NCI-H1105 (cell line): ENCODE data around the gene CRIM1.

ENCODE experiments used
- DNase-seq: peaks from one replicate; lab custom pipeline; 2025; lab: John Stamatoyannopoulos, UW

The CRIM1 gene

GRCh38 chr2:36397728-36398413, 42.3 kb downstream of the CRIM1 start:
- no peak for DNase-seq

- DNase-seq = no peak
Observed at GRCh38 chr2:36399050-36399449, 43.5 kb downstream of the CRIM1 start.

GRCh38 chr2:36403675-36404230, 48.2 kb downstream of the CRIM1 start:
- no peak for DNase-seq

- DNase-seq = no peak
Observed at GRCh38 chr2:36404318-36404717, 48.7 kb downstream of the CRIM1 start.

GRCh38 chr2:36404754-36405153, 49.2 kb downstream of the CRIM1 start:
- DNase-seq = no peak

- DNase-seq = no peak
Observed at GRCh38 chr2:36405183-36405582, 49.6 kb downstream of the CRIM1 start.

- DNase-seq = no peak
Observed at GRCh38 chr2:36406296-36406695, 50.7 kb downstream of the CRIM1 start.

GRCh38 chr2:36407413-36407812, 51.8 kb downstream of the CRIM1 start:
- DNase-seq = no peak

GRCh38 chr2:36408198-36408703, 52.7 kb downstream of the CRIM1 start:
- no peak for DNase-seq

- no peak for DNase-seq
Observed at GRCh38 chr2:36409335-36409734, 53.8 kb downstream of the CRIM1 start.

GRCh38 chr2:36409935-36410334, 54.4 kb downstream of the CRIM1 start:
- no peak for DNase-seq

- DNase-seq = no peak
Observed at GRCh38 chr2:36410681-36411080, 55.1 kb downstream of the CRIM1 start.

GRCh38 chr2:36411962-36412444, 56.4 kb downstream of the CRIM1 start:
- DNase-seq = no peak

- DNase-seq = no peak
Observed at GRCh38 chr2:36413218-36413617, 57.6 kb downstream of the CRIM1 start.

GRCh38 chr2:36414307-36414706, 58.7 kb downstream of the CRIM1 start:
- DNase-seq = no peak

- no peak for DNase-seq
Observed at GRCh38 chr2:36415381-36416022, 59.9 kb downstream of the CRIM1 start.

- DNase-seq = no peak
Observed at GRCh38 chr2:36416370-36417165, 61.0 kb downstream of the CRIM1 start.

GRCh38 chr2:36420569-36421181, 65.1 kb downstream of the CRIM1 start:
- DNase-seq = no peak

- DNase-seq = no peak
Observed at GRCh38 chr2:36421379-36421778, 65.8 kb downstream of the CRIM1 start.

- DNase-seq = peak; percentile 29
Observed at GRCh38 chr2:36423172-36423571, 67.6 kb downstream of the CRIM1 start.

- DNase-seq = no peak
Observed at GRCh38 chr2:36423619-36424120, 68.1 kb downstream of the CRIM1 start.
